ENCODE measurements around the gene FCSK. TPM values are rescaled to one million over a fixed set of nuclear protein-coding genes. Genes with fewer than 3 reads are reported as not detected.

FCSK gene
- total and polyA plus RNA-seq, 2 of the 13 experiments (the other 11 are each of a cell fraction or from before 2014, with no cell fraction given), result 9.1 to 19.2 TPM

DNA sequence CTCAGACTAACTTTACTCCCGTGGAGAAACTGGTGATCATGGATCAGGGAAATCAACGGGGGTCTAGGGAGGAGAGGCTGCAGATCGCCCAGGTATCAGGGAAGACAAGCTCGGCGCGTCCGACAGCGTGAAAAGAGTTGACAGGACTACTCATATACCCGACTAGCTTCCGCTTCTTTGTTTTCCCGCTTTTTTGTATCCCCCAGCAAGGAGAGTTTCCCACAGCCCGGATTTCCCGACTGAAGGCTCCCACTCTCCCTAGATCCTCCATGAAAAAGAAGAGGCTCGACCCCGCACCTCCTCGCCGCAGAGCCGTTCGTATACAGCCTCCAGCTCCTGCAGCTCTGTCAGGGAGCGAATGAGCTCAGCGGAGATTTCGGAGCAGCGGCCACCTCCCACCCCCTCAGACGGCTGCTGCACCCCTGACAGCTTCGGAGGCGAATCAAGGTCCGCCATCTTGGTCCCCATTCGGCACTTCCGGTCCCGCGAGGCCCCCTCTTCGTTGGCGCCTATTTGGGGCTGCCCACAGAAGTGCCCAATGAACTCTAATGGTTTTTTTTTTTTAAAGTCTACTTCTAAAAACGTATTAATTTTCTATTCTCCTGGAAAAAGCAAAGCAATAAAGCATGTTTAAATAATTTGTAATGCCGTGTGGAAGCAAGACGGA, 68.8 kb downstream of the FCSK start, which contains the start of gene COG4 (continued):
- TF ChIP-seq CREB3 (CRISPR knock-in tag; IDR thresholded peaks at IDR 0.05) (peak; percentile 49; the same call in 1 of the 2 replicates), IKZF4 (CRISPR knock-in tag; IDR thresholded peaks at IDR 0.05; ENCODE audit: borderline replicate concordance, low read depth, not compliant biosample characterization) (no peak), ATF1 (CRISPR knock-in tag; IDR thresholded peaks at IDR 0.05) (peak; percentile 44; the same call in 1 of the 2 replicates), KLF11 (CRISPR knock-in tag; IDR thresholded peaks at IDR 0.05) (peak; percentile 58; the same call in 1 of the 2 replicates), POLR2A (IDR thresholded peaks at IDR 0.05; ENCODE audit: insufficient read depth in 1 of 2, low read depth in 2 of 2, low read length in 2 of 2) (peak; percentile 73 to 94), ZNF816 (CRISPR knock-in tag; IDR thresholded peaks at IDR 0.05; ENCODE audit: borderline replicate concordance) (no peak; the same call in 1 of the 2 replicates), ZNF143 (CRISPR knock-in tag; IDR thresholded peaks at IDR 0.05) (peak; percentile 20; the same call in 1 of the 2 replicates), KIAA2018 (CRISPR knock-in tag; IDR thresholded peaks at IDR 0.05; ENCODE audit: borderline replicate concordance) (no peak), ZC3H13 (CRISPR knock-in tag; IDR thresholded peaks at IDR 0.05) (no peak; the same call in 1 of the 2 replicates), ZNF354B (CRISPR knock-in tag; IDR thresholded peaks at IDR 0.05) (no peak), MTERF4 (CRISPR knock-in tag; IDR thresholded peaks at IDR 0.05) (peak; percentile 69; the same call in 1 of the 2 replicates)
- TF ChIP-seq, protein P1, sequence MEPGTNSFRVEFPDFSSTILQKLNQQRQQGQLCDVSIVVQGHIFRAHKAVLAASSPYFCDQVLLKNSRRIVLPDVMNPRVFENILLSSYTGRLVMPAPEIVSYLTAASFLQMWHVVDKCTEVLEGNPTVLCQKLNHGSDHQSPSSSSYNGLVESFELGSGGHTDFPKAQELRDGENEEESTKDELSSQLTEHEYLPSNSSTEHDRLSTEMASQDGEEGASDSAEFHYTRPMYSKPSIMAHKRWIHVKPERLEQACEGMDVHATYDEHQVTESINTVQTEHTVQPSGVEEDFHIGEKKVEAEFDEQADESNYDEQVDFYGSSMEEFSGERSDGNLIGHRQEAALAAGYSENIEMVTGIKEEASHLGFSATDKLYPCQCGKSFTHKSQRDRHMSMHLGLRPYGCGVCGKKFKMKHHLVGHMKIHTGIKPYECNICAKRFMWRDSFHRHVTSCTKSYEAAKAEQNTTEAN (CRISPR knock-in tag; conservative IDR thresholded peaks at IDR 0.05), result no peak
- TF ChIP-seq, protein P2, sequence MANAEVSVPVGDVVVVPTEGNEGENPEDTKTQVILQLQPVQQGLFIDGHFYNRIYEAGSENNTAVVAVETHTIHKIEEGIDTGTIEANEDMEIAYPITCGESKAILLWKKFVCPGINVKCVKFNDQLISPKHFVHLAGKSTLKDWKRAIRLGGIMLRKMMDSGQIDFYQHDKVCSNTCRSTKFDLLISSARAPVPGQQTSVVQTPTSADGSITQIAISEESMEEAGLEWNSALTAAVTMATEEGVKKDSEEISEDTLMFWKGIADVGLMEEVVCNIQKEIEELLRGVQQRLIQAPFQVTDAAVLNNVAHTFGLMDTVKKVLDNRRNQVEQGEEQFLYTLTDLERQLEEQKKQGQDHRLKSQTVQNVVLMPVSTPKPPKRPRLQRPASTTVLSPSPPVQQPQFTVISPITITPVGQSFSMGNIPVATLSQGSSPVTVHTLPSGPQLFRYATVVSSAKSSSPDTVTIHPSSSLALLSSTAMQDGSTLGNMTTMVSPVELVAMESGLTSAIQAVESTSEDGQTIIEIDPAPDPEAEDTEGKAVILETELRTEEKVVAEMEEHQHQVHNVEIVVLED (CRISPR knock-in tag; IDR thresholded peaks at IDR 0.05; ENCODE audit: borderline replicate concordance), result peak; percentile 40; the same call in 1 of the 2 replicates

Data from HepG2 (cell line).